Osteoblast (primary cell): ENCODE measurements around the gene FAN1. TPM values are rescaled to one million over a fixed set of nuclear protein-coding genes. Genes with fewer than 3 reads are reported as not detected.

Experiments
- DNase-seq: peaks from one replicate; pipeline ENCODE4 v3.0.0; 2011; ENCODE audit warnings: low spot score, mixed read lengths; ENCODE audit not compliant: insufficient read length; ENCODE audit errors: missing footprints
- H2AFZ ChIP-seq: 2 replicates; pipeline ENCODE4 v1.6.0; 2011; ENCODE audit warnings: mild to moderate bottlenecking, low read length
- H3K27ac ChIP-seq: 2 replicates; pipeline ENCODE4 v1.5.1; 2011; ENCODE audit warnings: mild to moderate bottlenecking, low read depth, low read length, moderate library complexity
- H3K27me3 ChIP-seq: 2 replicates; pipeline ENCODE4 v1.6.0; 2012; ENCODE audit warnings: mild to moderate bottlenecking, control low read depth, inconsistent platforms, low read length, moderate library complexity; ENCODE audit not compliant: insufficient read depth
- H3K36me3 ChIP-seq: 2 replicates; pipeline ENCODE4 v1.5.1; 2011; ENCODE audit warnings: mild to moderate bottlenecking, low read length, control low read depth, moderate library complexity; ENCODE audit not compliant: insufficient read depth
- H3K4me1 ChIP-seq: 2 replicates; pipeline ENCODE4 v1.5.1; 2011; ENCODE audit warnings: mild to moderate bottlenecking, low read length, control low read depth, moderate library complexity; ENCODE audit not compliant: insufficient read depth
- H3K4me2 ChIP-seq: 2 replicates; pipeline ENCODE4 v1.6.0; 2011; ENCODE audit warnings: mild to moderate bottlenecking, low read length; ENCODE audit not compliant: insufficient read depth
- H3K4me3 ChIP-seq: fragments of 200-600 bp; sonication (generic); 3 replicates; pipeline ENCODE4 v1.5.1; 2012; ENCODE audit warnings: mild to moderate bottlenecking, low read length, inconsistent platforms; ENCODE audit not compliant: insufficient read depth
- H3K79me2 ChIP-seq: 2 replicates; pipeline ENCODE4 v1.6.0; 2012; ENCODE audit warnings: mild to moderate bottlenecking, low read length, control low read depth, inconsistent platforms; ENCODE audit not compliant: insufficient read depth
- H3K9me3 ChIP-seq: 2 replicates; pipeline ENCODE4 v1.5.1; 2011; ENCODE audit warnings: low read depth, low read length, control low read depth
- H4K20me1 ChIP-seq: 2 replicates; pipeline ENCODE4 v1.6.0; 2012; ENCODE audit warnings: mild to moderate bottlenecking, low read length, control low read depth; ENCODE audit not compliant: insufficient read depth
- total RNA-seq: library from RNA; depleted of rRNA; stranded (reverse); fragments of >200 nt; gene quantifications from 2 replicates; pipeline ENCODE4 v1.2.3, GENCODE V29; 2012
- TF ChIP-seq, protein P1 (sequence below): IDR thresholded peaks from 2 replicates; pipeline ENCODE4 v1.5.1; 2011; ENCODE audit warnings: mild to moderate bottlenecking, low read depth, low read length, moderate library complexity; ENCODE audit errors: extremely low read depth

Gene FAN1
- total RNA-seq: 15.3 and 16.3 TPM in 2 replicates

DNA sequence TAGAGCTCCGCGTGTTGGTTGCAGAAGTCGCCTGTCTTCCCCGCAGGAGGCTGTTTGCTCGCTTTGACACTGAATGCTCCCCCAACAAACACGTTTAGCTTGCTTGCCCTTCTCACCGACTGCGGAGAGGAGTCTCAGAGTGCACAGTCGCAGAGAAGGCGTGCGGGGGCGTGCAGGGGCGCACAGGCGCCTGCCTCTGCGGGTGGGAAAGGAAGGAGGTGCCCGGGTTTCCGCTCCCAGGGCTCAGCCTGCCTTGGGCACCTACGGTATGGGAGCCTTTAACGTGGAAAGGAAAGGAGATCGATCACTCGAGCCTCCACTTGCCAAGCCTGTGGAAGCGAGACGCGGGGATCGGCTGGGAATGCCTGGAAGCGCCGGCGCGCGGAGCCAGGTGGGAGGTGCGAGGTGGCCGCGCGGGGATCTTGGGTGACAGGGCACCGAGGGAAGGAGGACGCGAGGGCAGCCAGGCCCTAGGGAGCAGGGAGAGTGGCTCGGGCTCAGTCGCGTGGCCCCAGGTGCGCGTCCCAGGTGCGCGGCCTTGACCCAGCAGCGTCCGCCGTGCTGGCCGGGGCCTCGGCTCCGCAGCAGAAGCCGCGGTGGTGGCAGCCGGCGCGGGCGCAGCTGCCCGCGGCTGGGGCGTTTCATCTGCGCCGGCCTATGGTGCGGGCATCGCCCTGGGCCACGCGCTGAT, at the start of gene FAN1:
Gene FAN1 (plus strand): TSS at position 419 of the 691 bp plus-strand sequence. CDS start 749 bp downstream, outside the sequence.
- DNase-seq: peak; percentile 93
- H3K79me2 ChIP-seq: no peaks in the 10 kb centered on the region
- TF ChIP-seq, protein P1, sequence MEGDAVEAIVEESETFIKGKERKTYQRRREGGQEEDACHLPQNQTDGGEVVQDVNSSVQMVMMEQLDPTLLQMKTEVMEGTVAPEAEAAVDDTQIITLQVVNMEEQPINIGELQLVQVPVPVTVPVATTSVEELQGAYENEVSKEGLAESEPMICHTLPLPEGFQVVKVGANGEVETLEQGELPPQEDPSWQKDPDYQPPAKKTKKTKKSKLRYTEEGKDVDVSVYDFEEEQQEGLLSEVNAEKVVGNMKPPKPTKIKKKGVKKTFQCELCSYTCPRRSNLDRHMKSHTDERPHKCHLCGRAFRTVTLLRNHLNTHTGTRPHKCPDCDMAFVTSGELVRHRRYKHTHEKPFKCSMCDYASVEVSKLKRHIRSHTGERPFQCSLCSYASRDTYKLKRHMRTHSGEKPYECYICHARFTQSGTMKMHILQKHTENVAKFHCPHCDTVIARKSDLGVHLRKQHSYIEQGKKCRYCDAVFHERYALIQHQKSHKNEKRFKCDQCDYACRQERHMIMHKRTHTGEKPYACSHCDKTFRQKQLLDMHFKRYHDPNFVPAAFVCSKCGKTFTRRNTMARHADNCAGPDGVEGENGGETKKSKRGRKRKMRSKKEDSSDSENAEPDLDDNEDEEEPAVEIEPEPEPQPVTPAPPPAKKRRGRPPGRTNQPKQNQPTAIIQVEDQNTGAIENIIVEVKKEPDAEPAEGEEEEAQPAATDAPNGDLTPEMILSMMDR: no peak
- peaks cover 7% of the 10 kb centered on the region for H3K36me3 ChIP-seq
- peak within 1 kb of the TSS; percentile 61 for H3K27ac ChIP-seq
- peak within 1 kb of the TSS; percentile 97 for H3K4me2 ChIP-seq
- no peaks in the 10 kb centered on the region for H4K20me1 ChIP-seq
- H3K4me3 ChIP-seq: peak within 1 kb of the TSS; percentile 96
- H3K9me3 ChIP-seq: no peaks in the 10 kb centered on the region
- no peaks in the 10 kb centered on the region for H3K4me1 ChIP-seq
- H2AFZ ChIP-seq: peak within 1 kb of the TSS; percentile 99
- H3K27me3 ChIP-seq: no peaks in the 10 kb centered on the region

DNA sequence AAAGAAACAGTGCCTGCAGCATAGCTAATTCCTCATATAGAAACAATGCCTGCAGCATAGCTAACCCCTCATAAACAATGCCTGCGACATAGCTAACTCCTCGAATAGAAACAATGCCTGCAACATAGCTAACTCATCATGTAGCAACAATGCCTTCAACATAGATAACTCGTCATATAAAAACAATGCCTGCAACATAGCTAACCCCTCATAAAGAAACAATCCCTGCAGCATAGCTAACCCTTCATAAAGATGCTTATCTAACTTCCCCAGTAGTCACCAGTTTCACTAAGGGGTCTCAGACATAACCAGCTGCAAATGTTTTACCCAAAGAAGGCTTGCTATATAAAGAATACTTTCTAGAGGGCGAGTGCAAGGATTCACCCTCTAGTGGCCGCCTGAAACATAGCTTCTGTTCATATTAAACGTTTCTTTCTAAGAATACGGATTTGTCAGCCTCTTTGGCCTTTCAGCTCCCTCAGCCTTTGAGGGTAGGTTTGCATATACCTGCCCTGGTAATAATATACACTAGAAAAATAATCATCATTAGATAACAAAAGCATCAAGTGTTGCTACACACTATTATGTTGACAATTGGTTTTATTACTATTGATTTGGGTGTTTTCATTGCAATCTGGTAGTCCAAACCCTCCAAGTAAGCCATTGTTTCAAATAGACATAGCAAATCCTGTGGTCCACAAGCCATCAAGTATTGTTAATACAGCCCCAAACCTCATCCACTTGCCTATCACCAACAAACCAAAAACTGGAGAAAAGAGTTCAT, 44.4 kb upstream of the FAN1 start:
- Histone ChIP-seq H2AFZ (no peak overlapping the region), H3K36me3 (no peaks in the 10 kb centered on the region), H3K4me1 (peaks cover 6% of the 10 kb centered on the region), H3K27ac (no peak overlapping the region), H4K20me1 (no peaks in the 10 kb centered on the region), H3K9me3 (no peaks in the 10 kb centered on the region), H3K27me3 (no peaks in the 10 kb centered on the region), H3K4me2 (peak overlapping the region; percentile 27), H3K4me3 (no peak overlapping the region), H3K79me2 (no peaks in the 10 kb centered on the region)
- TF ChIP-seq, protein P1: peak; percentile 67
- no peak for DNase-seq

DNA sequence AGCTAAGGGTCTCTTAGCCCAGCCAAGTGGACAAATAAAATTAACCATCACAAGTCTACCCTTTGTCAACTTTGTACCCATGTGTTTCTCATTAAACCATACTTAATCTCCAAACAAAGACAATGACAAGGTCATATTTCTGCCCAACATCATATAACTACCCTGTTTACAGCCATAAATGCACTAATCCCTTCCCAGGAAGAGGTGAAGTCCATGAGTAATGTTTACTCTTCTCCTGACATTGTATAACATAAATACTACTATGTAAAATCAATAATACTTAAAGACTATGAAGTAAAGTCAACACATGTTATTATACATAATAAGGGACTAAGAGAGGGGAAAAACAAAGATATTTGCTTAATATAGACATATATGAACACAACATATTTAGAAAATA, 38.5 kb upstream of the FAN1 start:
- H3K27me3 ChIP-seq: no peaks in the 10 kb centered on the region
- no peaks in the 10 kb centered on the region for H3K9me3 ChIP-seq
- H2AFZ ChIP-seq: no peak overlapping the region
- no peaks in the 10 kb centered on the region for H4K20me1 ChIP-seq
- no peak for DNase-seq
- H3K4me3 ChIP-seq: no peak overlapping the region
- no peaks in the 10 kb centered on the region for H3K4me1 ChIP-seq
- TF ChIP-seq, protein P1: no peak
- H3K27ac ChIP-seq: no peak overlapping the region
- no peak overlapping the region for H3K4me2 ChIP-seq
- no peaks in the 10 kb centered on the region for H3K79me2 ChIP-seq
- H3K36me3 ChIP-seq: no peaks in the 10 kb centered on the region

DNA sequence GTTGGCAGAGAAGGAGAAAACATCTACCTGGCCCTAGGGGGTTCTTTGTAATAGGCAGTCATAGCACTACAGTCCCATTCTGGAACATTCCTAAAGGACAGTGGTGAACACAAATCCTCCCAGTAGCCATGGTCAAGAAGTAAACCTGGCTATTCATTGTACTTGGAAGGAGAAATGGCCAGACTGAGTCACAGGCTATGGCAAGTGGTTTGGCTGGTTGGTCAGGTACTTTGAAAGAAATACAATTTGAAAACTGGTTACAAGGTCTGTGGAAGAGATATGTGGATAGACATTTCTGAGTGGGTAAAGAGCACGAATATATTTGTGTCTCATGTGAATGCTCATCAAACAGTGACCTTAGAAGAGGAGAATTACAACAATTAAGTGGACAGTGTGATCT, 33.0 kb upstream of the FAN1 start:
- Histone ChIP-seq H3K79me2 (no peaks in the 10 kb centered on the region), H3K4me1 (no peaks in the 10 kb centered on the region), H3K36me3 (no peaks in the 10 kb centered on the region), H3K27me3 (no peaks in the 10 kb centered on the region), H3K4me3 (no peak overlapping the region), H3K9me3 (no peaks in the 10 kb centered on the region), H4K20me1 (no peaks in the 10 kb centered on the region), H2AFZ (no peak overlapping the region), H3K27ac (no peak overlapping the region), H3K4me2 (no peak overlapping the region)
- DNase-seq: no peak
- TF ChIP-seq, protein P1: no peak
